ENCODE data around the gene WDR77.

The WDR77 gene

DNA sequence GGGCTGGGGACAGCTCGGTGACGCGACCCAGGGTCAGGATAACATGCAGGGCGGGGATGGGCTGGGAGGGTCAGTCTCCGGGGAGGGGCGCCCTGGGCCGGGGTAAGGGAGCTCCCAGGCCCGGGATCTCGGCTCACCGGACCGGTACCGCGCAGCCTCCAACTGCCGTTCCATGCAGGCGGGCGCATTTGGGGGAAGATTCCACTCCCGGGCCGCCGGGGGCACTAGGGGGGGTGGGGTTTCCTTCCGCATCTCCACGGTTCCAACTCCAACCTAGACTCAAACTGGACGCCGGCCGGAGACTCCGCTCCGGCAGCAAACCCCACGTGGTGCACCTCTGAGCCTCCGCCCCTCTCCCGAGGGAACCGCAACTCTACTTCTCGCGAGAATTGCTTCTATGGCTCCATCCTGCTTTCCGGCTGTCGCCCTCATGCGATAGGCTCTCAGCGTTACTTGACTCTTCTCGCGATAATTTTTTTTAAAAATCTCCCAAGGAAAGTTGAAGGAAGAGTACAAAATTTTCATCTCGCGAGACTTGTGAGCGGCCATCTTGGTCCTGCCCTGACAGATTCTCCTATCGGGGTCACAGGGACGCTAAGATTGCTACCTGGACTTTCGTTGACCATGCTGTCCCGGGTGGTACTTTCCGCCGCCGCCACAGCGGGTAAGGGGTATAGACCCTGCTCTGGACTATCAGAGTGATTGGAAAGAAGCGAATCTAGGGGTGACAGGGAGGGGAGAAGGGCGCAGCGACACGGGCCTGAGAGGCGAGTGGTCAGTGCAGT, at the start of gene WDR77, which contains the start of gene ATP5PB:
Gene WDR77, minus strand, starts transcription at position 339 of the 785 bp plus-strand sequence. Its CDS starts 87 bp downstream, at position 252.
Gene ATP5PB, plus strand, starts transcription at position 547 of the 785 bp plus-strand sequence. Its CDS starts 78 bp downstream, at position 625.
- in situ Hi-C loops (cut with HindIII; ENCODE audit: low sequenced_read_pairs): no loop called here

GRCh38 chr1:111497592-111497991, 48.5 kb upstream of the WDR77 start:
- in situ Hi-C loops (cut with HindIII; ENCODE audit: low sequenced_read_pairs): loop anchor here (10.0 to 25.0 kb wide), 2 partner anchors 47 to 215 kb away; no protein-coding TSS in a partner anchor

GRCh38 chr1:111496398-111496797, 47.3 kb upstream of the WDR77 start:
- in situ Hi-C loops (cut with HindIII; ENCODE audit: low sequenced_read_pairs): loop anchor here (10.0 to 25.0 kb wide), 2 partner anchors 48 to 216 kb away; no protein-coding TSS in a partner anchor

GRCh38 chr1:111491070-111491469, 42.0 kb upstream of the WDR77 start:
- in situ Hi-C loops (cut with HindIII; ENCODE audit: low sequenced_read_pairs): loop anchor here (10.0 to 25.0 kb wide), 2 partner anchors 54 to 221 kb away; no protein-coding TSS in a partner anchor

- in situ Hi-C loops (cut with HindIII; ENCODE audit: low sequenced_read_pairs): loop anchor here (10.0 to 25.0 kb wide), 2 partner anchors 55 to 222 kb away; no protein-coding TSS in a partner anchor
Observed at GRCh38 chr1:111490220-111490619, 41.2 kb upstream of the WDR77 start.

- in situ Hi-C loops (cut with HindIII; ENCODE audit: low sequenced_read_pairs): loop anchor here (10.0 to 25.0 kb wide), 2 partner anchors 55 to 223 kb away; no protein-coding TSS in a partner anchor
Observed at GRCh38 chr1:111489604-111490003, 40.5 kb upstream of the WDR77 start.

DNA sequence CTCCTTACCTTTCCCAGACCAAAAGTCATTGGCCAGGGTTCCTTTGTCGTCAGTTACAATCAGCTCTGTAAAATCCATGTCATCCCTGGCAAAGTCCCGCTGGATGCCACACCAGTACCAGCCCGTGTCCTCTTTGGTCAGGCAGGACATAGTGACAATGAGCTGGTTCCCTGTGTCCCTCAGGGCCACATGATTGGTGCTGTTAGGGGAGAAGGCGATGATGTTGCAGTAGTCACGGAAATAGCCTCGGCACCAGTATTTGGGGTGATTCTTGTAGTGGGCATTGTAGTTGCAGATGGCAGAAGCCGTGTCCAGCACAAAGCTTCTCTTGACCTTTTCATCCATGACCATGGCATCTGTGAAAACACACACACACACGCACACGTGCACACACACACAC, 39.6 kb upstream of the WDR77 start:
- in situ Hi-C loops (cut with HindIII; ENCODE audit: low sequenced_read_pairs): loop anchor here (25.0 kb wide), 1 partner anchor 224 kb away; no protein-coding TSS in a partner anchor

GRCh38 chr1:111487133-111487532, 38.1 kb upstream of the WDR77 start:
- in situ Hi-C loops (cut with HindIII; ENCODE audit: low sequenced_read_pairs): loop anchor here (25.0 kb wide), 1 partner anchor 225 kb away; no protein-coding TSS in a partner anchor

GRCh38 chr1:111486431-111486830, 37.4 kb upstream of the WDR77 start:
- in situ Hi-C loops (cut with HindIII; ENCODE audit: low sequenced_read_pairs): loop anchor here (25.0 kb wide), 1 partner anchor 226 kb away; no protein-coding TSS in a partner anchor

- in situ Hi-C loops (cut with HindIII; ENCODE audit: low sequenced_read_pairs): loop anchor here (25.0 kb wide), 1 partner anchor 228 kb away; no protein-coding TSS in a partner anchor
Observed at GRCh38 chr1:111484391-111485026, 35.5 kb upstream of the WDR77 start.

DNA sequence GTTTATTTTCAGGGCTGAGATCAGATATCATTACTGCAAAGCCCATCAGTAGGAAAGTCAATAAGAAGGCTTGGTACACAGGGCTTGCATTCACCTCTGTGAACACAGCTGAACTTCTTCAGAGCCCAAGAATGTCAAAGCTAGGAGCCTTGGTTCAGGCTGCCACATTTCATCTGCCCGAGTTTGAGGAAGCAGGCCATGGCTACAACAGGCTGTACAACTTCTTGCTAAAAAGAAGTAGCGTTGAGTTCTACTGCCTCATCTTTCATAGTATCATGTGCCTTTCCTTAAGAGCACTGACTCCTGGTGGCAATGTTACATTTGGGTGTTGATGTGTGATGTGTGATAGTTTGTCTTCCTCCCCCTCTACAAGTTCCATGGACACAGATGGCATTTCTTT, 34.8 kb upstream of the WDR77 start:
- in situ Hi-C loops (cut with HindIII; ENCODE audit: low sequenced_read_pairs): loop anchor here (25.0 kb wide), 1 partner anchor 228 kb away; no protein-coding TSS in a partner anchor

GRCh38 chr1:111483166-111483565, 34.1 kb upstream of the WDR77 start:
- in situ Hi-C loops (cut with HindIII; ENCODE audit: low sequenced_read_pairs): loop anchor here (25.0 kb wide), 1 partner anchor 229 kb away; no protein-coding TSS in a partner anchor

DNA sequence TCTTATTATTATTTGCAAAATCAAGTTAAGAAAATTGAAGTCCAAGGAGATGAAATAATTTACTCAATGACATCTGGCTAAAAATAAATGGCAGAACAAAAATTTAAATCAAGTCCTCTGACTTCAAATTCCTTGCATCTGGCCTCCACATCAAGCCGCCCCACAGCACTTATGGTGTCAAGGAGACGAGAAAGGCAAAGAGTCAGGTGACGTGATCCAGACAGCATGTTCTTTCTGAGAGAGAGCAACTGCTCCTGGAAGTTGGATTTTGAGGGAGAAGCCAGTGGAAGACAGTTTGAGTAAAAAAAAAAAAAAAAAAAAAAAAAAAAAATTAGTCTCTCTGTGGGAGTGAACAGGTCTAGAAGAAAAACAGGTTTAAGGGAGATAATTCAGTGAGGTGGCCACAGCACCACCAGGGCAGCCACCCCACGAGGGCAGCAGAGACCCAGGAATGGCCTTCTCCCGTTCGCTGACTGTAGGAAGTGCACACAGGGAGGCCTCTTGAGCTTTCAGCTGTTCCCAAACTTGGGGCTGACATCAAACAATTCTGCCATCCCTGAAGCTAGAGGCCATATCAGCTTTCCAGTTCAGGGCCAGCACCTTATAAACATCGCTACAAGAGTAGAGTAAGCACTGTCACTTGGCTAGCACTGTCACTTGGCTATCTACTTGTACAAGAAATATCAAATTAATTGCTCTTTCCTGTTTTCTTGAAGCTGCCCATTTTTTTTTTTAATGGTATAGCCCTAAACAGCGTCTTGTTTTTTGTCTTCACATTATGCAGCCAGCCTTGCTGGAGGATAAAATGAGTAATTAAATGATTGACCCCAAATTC, 32.5 kb upstream of the WDR77 start:
- in situ Hi-C loops (cut with HindIII; ENCODE audit: low sequenced_read_pairs): loop anchor here (25.0 kb wide), 1 partner anchor 231 kb away; no protein-coding TSS in a partner anchor

DNA sequence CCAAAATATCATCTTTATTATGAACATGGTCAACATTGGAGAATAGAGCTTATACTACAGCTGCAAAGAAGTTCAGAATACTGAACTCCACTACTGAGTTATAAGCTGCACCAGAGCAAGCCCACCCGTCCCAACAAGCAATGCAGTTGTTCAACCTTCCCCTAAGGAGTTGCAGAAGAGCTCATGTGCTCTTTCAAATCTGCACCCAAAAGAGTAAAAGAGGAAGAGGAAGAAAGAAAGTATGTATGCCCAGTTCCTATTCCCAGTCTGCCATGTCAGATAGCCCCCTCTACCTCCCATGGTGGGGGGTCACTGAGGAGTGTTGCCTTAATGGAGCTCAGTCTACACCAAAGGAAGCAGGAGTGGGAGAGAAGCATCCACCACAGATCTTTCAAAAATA, 31.6 kb upstream of the WDR77 start:
- in situ Hi-C loops (cut with HindIII; ENCODE audit: low sequenced_read_pairs): loop anchor here (25.0 kb wide), 1 partner anchor 232 kb away; no protein-coding TSS in a partner anchor

- in situ Hi-C loops (cut with HindIII; ENCODE audit: low sequenced_read_pairs): loop anchor here (25.0 kb wide), 1 partner anchor 235 kb away; no protein-coding TSS in a partner anchor
Observed at GRCh38 chr1:111476761-111477309, 27.8 kb upstream of the WDR77 start.

- in situ Hi-C loops (cut with HindIII; ENCODE audit: low sequenced_read_pairs): loop anchor here (25.0 kb wide), 1 partner anchor 236 kb away; no protein-coding TSS in a partner anchor
Observed at GRCh38 chr1:111476214-111476613, 27.2 kb upstream of the WDR77 start.

DNA sequence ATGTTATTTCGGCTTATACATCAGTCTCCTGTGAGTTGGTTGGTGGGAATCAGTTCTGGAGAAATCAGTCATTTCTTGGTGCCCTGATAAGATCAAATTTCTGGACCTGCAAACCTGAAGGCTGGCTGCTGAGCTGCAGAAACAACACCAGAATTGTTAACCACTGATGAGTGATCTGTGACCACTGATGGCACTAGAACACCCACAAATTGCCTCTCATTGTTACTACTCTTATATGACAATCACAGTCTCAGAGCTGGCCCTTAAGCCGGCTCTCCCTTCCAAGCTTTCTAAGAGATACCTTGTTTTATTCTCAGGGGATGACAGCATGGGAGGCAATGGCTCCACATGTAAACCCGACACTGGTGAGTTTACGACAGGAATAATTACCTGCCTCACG, 26.6 kb upstream of the WDR77 start:
- in situ Hi-C loops (cut with HindIII; ENCODE audit: low sequenced_read_pairs): loop anchor here (25.0 kb wide), 1 partner anchor 237 kb away; no protein-coding TSS in a partner anchor

- in situ Hi-C loops (cut with HindIII; ENCODE audit: low sequenced_read_pairs): no loop called here
Observed at GRCh38 chr1:111474521-111474920, 25.5 kb upstream of the WDR77 start.

- in situ Hi-C loops (cut with HindIII; ENCODE audit: low sequenced_read_pairs): no loop called here
Observed at GRCh38 chr1:111474106-111474505, 25.1 kb upstream of the WDR77 start.

DNA sequence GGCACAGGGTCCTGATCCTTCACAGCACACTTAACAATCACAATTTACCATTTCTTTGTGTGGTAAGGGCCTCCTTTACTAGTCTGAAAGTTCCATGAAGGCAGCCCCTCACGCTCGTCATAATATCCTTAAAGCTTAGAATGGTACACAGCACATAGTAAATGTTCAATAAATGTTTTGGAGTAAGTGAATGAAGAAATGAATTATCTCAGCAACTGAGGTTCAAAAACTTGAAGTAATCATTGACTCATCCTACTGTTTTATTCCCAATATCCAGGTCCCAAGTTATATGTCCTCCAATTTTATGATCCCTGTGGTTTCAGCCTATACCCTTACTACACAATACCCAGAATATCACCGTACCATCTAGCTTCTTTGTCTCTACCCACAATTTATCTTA, 22.5 kb upstream of the WDR77 start:
- in situ Hi-C loops (cut with HindIII; ENCODE audit: low sequenced_read_pairs): no loop called here
